NCI-H2081 treated with DMSO at 0.1 percent for 48 hours (cell line): ENCODE measurements around the gene CNGB1.
"Not testable (repeated sequence)": the region's sequence is repeated elsewhere in the genome, so short reads cannot be mapped to it uniquely, and the experiment has no call there.

Source experiments
- DNase-seq: peaks from one replicate; lab custom pipeline; 2025; lab: John Stamatoyannopoulos, UW

CNGB1 gene

GRCh38 chr16:57904101-57904500 is 66.8 kb downstream of the CNGB1 start:
- DNase-seq = no peak

DNA sequence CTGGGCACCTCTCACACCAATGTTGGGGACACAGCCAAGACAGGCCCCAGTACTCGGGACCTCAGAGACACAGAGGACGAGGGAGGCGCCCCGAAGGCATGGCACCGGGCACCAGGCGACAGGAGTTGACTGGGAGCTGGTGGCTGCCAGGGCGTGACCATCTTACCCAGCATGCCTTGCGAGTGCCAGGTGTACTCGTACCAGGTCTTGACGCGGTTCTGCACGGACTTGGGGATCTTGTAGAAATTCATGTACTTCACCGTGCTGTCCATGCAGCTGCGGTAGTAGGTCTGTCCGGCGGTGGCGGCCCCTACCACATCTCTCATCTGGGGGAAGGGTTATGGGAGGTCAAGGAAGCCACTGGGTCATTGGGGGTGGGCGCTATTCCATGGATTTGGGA is 67.3 kb downstream of the CNGB1 start:
- no peak for DNase-seq

- DNase-seq = no peak
Measured at GRCh38 chr16:57901480-57902069, 69.4 kb downstream of the CNGB1 start.

- no peak for DNase-seq
Measured at GRCh38 chr16:57900796-57901479, 70.0 kb downstream of the CNGB1 start.

- no peak for DNase-seq
Measured at GRCh38 chr16:57899771-57900661, 70.9 kb downstream of the CNGB1 start.

- DNase-seq = no peak
Measured at GRCh38 chr16:57898961-57899360, 72.0 kb downstream of the CNGB1 start.

DNA sequence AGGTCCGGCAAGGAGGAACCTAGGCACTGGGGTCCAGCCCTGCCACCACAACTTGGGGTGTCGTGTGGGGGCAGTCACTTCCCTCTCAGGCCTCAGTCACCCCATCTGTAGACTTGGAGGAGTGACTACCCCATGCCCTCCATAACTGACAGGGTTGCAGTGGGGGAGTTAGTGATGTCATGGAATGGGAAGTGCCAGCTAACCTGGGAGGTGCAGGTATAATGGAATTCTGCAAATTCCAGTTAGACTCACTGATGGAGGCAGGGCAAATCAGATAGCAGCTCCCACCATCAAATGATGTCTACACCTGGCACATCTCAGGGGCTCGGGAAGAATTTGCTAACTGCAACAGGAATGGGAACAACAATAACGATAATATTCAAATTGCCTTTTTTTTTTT is 72.9 kb downstream of the CNGB1 start:
- DNase-seq = no peak

GRCh38 chr16:57897053-57897784 is 73.7 kb downstream of the CNGB1 start:
- DNase-seq = no peak

- not testable (repeated sequence) for DNase-seq
Measured at GRCh38 chr16:57895081-57895547, 75.8 kb downstream of the CNGB1 start.

GRCh38 chr16:57894390-57895080 is 76.4 kb downstream of the CNGB1 start:
- DNase-seq = no peak

DNA sequence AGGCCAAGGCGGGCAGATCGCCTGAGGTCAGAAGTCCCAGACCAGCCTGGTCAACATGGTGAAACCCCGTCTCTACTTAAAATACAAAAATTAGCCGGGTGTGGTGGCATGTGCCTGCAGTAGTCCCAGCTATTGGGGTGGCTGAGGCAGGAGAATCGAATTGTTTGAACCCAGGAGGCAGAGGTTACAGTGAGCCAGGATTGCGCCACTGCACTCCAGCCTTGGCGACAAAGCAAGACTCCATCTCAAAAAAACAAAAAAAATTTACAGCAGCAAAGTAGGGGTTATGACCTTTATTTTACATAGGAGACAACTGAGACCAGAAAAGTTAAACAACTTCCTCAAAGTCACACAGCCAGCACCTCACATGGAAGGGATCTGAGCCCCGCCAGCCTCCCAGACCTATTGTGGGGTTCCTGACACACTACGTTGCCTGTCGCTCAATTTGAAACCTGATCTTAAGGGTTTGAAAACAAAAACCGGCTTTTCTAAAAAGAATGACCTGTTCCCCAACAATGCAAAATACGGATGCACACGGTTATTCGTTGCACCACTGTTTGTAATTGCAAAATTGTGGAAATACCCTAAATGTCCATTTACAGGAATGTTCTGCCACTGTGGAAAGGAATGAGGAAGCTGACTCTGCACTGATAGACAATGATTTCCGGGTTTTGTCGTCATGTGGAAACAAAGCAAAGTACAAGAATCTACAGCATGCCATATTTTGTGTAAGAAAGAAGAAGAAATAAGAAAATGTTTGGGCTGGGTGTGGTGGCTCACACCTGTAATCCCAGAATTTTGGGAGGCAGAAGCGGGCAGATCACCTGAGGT is 77.2 kb downstream of the CNGB1 start:
- no peak for DNase-seq

GRCh38 chr16:57893217-57893558 is 77.7 kb downstream of the CNGB1 start:
- DNase-seq = no peak

- DNase-seq = no peak
Measured at GRCh38 chr16:57892447-57893096, 78.4 kb downstream of the CNGB1 start.

GRCh38 chr16:57892041-57892440 is 78.9 kb downstream of the CNGB1 start:
- DNase-seq = no peak

DNA sequence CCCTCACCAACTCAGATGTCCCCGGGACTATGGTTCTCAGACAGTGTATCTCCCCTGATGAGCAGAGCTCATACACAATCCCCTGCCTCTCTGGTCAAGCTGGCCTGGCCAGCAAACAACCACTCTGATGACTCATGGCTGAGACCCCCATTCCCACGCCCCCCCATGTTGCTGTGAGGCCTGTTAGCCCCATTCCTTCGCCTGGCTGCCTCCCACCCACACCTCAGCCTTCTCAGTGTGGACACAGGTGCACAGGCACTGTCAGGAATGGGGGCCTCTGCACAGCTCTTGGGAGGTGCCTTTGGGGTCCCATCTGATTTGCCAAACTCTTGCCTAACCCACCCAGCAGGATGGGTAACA is 80.2 kb downstream of the CNGB1 start:
- no peak for DNase-seq

GRCh38 chr16:57889960-57890751 is 80.8 kb downstream of the CNGB1 start:
- no peak for DNase-seq

DNA sequence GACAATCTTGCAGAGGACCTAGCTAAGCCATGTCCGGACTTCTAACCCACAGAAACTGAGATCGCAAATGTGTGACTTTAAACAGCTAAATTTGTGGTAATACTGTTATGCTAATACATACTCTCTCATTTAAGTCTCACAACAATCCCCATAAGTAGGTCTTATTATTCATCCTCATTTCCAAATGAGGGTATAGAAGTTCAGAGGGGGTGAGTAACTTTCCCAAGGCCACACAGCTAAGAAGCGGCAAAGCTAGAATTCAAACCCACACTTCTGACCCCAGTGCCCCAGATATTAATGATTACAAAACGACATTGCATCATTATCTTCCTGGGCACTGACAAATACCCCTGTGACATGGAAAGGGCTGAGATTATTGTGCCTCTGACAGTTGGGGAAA is 81.4 kb downstream of the CNGB1 start:
- no peak for DNase-seq

GRCh38 chr16:57889111-57889510 is 81.8 kb downstream of the CNGB1 start:
- DNase-seq = no peak

- no peak for DNase-seq
Measured at GRCh38 chr16:57888128-57888527, 82.8 kb downstream of the CNGB1 start.

DNA sequence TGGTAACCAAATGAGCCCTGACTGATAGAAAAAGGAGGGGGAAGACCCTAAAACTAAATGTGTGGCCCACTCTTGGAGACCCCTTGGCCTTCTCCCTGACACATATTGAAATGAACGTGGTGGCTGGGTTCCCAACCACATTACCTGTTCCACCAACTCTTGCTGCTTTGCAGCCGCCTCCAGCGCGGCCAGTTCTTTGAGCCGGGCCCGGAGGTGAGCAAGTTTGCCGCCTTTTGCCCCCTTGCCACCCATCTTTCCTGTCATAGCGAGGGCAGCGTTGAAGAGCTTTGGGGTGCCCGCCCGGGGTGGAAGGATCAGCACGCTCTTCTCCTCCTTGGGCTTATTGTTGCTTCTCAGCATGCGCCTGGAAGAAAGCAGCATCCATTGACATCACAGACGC is 83.2 kb downstream of the CNGB1 start:
- DNase-seq = no peak
